GM10248 (cell line): Measurements from ENCODE around the gene PLIN1.
A peak's percentile ranks its signal among the peaks of the same experiment; 100 is the strongest.

Experiments used
- CTCF ChIA-PET: fragments of 300-600 bp; sonication (Branson Sonifier 250); formaldehyde crosslinking; extraction: SDS; loops from one replicate; lab custom pipeline; 2021; ENCODE audit warnings: antibody characterized with exemption; lab: Yijun Ruan, JAX
- POLR2A ChIA-PET: fragments of 350-650 bp; sonication (Branson Sonifier 250); formaldehyde crosslinking; extraction: SDS; loops from one replicate; lab custom pipeline; 2020; ENCODE audit warnings: antibody characterized with exemption; lab: Yijun Ruan, JAX
- DNase-seq: peaks from one replicate; pipeline ENCODE4 v3.0.0; 2012; ENCODE audit errors: extremely low spot score
- TF ChIP-seq, protein P1 (sequence below): IDR thresholded peaks from 2 replicates; pipeline ENCODE4 v1.5.1; 2012; ENCODE audit warnings: mild to moderate bottlenecking, low read depth; ENCODE audit errors: extremely low read depth, missing control alignments, control extremely low read depth

The PLIN1 gene

DNA sequence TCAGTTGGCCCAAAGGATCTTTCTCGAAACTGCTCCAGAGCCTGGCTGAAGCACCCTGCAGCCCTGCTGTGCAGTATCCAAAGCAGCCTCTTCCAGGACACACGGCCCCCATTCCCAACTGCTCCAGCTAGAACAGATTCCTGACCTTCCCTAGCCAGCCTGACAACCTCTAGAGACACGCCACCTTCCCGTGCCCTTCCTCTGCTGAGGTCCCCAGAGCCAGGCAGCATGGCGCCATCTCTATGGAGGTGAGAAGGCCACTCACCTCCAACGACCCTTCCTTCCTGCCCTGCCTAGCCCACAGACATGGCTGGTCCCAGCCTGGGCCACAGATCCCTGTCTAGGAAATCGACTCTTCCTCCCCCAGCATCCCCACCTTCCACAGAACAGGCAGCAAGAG is 27.0 kb downstream of the PLIN1 start:
- ChIA-PET CTCF (no interaction called here), POLR2A (no interaction called here)
- no peak for DNase-seq
- TF ChIP-seq, protein P1, sequence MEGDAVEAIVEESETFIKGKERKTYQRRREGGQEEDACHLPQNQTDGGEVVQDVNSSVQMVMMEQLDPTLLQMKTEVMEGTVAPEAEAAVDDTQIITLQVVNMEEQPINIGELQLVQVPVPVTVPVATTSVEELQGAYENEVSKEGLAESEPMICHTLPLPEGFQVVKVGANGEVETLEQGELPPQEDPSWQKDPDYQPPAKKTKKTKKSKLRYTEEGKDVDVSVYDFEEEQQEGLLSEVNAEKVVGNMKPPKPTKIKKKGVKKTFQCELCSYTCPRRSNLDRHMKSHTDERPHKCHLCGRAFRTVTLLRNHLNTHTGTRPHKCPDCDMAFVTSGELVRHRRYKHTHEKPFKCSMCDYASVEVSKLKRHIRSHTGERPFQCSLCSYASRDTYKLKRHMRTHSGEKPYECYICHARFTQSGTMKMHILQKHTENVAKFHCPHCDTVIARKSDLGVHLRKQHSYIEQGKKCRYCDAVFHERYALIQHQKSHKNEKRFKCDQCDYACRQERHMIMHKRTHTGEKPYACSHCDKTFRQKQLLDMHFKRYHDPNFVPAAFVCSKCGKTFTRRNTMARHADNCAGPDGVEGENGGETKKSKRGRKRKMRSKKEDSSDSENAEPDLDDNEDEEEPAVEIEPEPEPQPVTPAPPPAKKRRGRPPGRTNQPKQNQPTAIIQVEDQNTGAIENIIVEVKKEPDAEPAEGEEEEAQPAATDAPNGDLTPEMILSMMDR = no peak

DNA sequence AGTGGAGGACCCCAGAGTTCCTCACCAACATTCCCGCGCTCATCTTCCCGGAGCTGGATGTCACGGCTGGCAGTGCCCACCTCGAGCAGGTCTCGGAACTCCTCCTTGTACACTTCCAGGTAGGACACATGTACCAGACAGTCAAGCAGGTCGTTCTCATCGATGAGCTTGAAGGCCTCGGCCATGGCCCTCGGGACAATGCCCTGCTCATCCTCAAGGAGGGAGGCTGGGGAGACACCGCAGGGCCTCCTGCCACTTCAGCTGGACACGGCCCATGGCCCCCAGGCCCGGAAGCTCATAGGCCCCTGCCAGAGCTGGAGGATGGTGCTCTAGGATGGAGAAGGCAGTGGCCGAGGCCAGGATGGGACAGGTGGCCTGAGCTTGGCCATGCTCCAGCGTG is 29.5 kb downstream of the PLIN1 start:
- CTCF ChIA-PET = interaction anchor here (1.0 to 1.5 kb wide), 2 partner anchors 9 to 12 kb away, joined by 3 read pairs; no protein-coding TSS in a partner anchor
- TF ChIP-seq, protein P1 = no peak
- DNase-seq = no peak
- POLR2A ChIA-PET = no interaction called here

DNA sequence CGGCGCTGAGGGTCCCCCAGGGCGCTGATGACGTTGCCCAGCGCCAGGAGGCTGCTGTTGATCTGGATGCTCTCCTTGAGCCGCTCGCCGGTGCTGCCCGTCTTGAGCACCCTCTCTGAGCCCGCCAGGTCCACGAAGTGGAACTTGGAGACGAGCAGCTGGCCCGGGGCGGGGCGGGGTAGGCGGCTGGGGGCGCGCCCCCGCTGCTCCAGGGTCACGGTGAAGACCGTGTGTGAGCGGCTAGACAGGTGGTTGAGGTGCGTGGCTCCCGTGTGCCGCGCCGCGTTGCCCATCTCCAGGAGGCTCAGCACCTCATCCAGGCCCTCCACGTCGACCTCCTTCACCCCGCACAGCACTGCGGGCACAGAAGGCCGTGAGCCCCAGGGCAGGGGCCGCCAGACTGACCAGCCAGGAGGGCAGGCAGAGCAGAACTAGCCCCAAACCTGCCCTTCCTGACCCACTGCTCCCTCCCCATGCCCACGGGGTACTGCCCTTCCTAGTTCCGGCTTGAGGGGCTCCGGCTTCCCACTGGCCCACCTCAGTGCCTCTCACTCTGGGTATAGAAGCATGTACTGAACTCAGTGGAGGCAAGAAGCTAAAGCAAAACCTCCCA is 30.0 kb downstream of the PLIN1 start:
- TF ChIP-seq, protein P1 = no peak
- CTCF ChIA-PET = interaction anchor here (1.0 to 1.5 kb wide), 2 partner anchors 9 to 12 kb away, joined by 3 read pairs; no protein-coding TSS in a partner anchor
- no peak for DNase-seq
- POLR2A ChIA-PET = no interaction called here

DNA sequence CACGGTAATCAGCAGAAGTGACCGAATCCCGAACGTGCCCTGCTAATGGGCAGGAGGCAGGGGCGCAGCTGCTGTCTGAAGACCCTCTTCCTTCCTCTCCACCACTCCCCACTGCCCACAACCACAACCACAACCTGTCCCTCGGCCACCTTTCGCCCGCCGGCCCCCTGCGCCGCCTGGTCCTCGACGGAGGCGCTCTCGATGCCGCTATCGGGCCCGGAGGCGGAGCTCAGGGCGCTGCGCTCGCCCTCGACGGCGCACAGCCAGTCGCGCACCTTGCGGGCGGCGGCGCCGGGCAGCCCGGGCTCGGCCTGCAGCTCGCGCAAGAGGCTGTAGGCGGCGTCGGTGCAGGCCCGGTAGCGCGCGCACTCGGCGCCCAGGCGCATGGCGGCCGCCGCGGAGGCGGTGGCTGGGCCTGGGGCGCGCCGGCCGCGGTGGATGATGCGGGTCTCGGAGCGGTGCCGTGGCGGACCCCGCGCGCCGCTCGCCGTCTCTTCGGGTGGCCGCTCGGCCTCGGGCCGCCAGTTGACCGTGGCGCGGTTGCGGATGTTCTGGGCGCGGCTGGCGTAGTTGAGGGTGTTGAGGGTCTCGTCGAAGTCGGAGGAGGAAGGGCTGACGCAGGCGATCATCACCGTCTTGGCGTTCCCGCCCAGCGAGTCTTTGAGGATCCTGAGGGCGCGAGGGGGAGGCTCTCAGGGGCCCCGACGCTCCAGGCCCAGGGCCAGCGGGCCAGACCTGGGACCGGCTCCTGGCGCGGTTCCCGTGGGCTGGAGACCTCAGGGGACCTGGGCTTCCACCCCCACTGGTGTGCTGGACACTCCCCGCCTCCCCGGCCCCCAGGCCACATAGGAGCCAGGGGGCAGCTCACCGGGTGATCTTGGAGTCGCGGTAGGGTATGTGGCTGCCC is 30.8 kb downstream of the PLIN1 start:
- ChIA-PET CTCF (interaction anchor here (0.9 to 5.1 kb wide), 10 partner anchors 10 to 46 kb away, joined by 3 to 36 read pairs (median 4); no protein-coding TSS in a partner anchor), POLR2A (no interaction called here)
- TF ChIP-seq, protein P1 = no peak
- no peak for DNase-seq

DNA sequence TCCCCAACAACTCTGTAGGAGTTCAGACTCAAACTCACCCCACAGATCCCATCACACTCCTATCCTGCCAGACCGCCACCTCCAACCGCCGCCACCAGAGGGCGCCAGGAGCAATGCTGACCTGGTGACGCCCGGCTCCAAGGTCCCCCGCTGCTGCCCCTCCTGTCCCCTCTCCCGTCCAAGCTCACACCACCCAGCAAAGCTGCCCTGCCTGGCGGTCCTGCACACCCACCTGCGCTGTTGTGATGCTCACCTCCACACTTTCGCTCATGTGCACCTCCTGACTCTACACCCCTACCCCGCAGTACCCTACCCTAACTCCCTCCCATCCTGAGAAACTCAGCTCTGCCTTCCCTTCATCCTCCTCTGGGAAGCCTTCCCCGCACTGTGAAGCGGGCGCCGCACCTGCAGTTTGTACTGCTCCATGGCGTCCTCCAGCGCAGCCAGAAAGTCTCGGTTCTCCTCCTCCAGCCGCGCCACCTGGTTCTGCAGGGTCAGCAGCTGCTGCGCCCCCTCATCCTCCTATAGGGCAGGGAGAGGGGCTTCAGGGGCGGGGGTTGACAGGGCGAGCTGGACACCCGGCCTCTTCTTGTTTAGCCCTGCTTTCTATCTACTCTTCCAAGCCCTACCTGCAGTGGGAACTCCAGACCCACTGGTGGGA is 31.8 kb downstream of the PLIN1 start:
- ChIA-PET CTCF (interaction anchor here (0.8 to 5.1 kb wide), 13 partner anchors 10 to 288 kb away, joined by 3 to 36 read pairs (median 4); no protein-coding TSS in a partner anchor), POLR2A (no interaction called here)
- TF ChIP-seq, protein P1 = peak; percentile 92
- peak; percentile 88 for DNase-seq
